ENCODE data around the gene EXT2.

DNA sequence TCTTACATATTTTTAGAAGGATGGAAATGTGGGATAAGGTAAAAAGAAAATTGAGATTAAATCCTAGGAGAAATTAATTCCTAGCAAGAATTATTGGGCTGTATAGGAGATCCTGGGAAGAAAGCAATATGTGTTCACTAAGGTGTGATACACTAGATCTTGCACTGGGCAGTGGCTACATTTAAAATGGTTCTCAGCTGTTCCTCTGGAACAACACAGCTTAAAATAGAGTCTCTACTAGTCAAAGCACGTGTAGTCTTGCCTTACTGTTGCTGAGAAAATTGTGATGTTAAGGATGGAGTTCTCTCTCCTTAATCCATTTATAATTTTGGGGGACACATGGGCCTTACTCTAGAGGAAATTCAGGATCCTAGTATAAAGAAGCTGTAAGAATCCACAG is 54.9 kb downstream of the EXT2 start:
- TF ChIP-seq, protein P1, sequence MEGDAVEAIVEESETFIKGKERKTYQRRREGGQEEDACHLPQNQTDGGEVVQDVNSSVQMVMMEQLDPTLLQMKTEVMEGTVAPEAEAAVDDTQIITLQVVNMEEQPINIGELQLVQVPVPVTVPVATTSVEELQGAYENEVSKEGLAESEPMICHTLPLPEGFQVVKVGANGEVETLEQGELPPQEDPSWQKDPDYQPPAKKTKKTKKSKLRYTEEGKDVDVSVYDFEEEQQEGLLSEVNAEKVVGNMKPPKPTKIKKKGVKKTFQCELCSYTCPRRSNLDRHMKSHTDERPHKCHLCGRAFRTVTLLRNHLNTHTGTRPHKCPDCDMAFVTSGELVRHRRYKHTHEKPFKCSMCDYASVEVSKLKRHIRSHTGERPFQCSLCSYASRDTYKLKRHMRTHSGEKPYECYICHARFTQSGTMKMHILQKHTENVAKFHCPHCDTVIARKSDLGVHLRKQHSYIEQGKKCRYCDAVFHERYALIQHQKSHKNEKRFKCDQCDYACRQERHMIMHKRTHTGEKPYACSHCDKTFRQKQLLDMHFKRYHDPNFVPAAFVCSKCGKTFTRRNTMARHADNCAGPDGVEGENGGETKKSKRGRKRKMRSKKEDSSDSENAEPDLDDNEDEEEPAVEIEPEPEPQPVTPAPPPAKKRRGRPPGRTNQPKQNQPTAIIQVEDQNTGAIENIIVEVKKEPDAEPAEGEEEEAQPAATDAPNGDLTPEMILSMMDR (conservative IDR thresholded peaks at IDR 0.05; ENCODE audit: low read depth in 2 of 2): no peak
- TF ChIP-seq JUNB (IDR thresholded peaks at IDR 0.05; ENCODE audit: unreplicated experiment) (no peak), CREB1 (CRISPR knock-in tag; IDR thresholded peaks at IDR 0.05; ENCODE audit: low read depth) (no peak), EZH2 (IDR thresholded peaks at IDR 0.05; ENCODE audit: low read depth, unreplicated experiment) (no peak)
